TTC549 (cell line): ENCODE measurements around the gene UTS2B.

ENCODE experiments used
- FAIRE-seq: peaks from 2 replicates; lab custom pipeline; 2012; peaks lifted over from hg19 to GRCh38; lab: Jason Lieb, UNC

Gene UTS2B, protein sequence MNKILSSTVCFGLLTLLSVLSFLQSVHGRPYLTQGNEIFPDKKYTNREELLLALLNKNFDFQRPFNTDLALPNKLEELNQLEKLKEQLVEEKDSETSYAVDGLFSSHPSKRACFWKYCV

DNA sequence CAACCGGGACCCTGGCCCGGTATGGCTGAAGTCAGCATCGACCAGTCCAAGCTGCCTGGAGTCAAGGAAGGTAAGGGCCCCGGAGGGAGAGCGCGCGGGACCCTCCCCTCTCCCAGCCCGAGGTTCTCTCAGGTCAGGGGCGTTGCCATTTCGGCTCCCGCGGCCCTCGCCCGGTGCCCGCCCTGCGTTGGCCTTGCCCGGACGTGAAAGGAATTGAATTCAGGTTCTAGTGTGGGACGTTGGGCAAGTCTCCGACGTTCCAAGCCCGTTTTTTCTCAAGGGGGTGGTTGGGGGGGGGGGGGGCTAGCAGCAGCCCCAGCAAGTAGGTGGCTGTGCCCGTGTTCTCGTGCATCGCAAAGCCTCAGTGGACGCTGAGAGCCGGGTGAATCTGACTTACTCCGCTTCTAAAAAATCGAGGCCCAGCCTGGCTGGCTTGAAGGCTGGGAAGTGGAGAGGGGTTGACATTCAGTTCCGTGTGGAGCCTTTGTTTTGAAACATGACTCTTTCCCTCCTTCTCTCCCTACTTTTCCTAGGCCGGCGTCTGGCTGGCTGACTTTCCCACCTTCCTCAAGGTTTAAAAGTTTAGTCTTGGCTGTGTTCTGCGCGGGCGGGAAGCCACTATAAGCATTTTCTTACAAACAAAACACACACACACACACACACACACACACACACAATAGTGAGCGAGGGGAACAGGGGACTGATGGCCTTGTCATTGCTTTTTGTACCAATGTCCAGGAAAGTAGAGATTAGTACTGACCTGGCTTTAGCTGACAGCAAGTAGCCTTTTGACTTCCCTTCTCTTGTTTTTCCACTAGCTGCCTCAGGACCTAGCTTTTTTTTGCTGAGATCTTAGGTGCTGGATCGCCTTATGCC, at the start of gene UTS2B:
Gene UTS2B (minus strand): TSS at position 873 of the 876 bp plus-strand sequence. CDS start 48,337 bp downstream, outside the sequence.
- no peak for FAIRE-seq

DNA sequence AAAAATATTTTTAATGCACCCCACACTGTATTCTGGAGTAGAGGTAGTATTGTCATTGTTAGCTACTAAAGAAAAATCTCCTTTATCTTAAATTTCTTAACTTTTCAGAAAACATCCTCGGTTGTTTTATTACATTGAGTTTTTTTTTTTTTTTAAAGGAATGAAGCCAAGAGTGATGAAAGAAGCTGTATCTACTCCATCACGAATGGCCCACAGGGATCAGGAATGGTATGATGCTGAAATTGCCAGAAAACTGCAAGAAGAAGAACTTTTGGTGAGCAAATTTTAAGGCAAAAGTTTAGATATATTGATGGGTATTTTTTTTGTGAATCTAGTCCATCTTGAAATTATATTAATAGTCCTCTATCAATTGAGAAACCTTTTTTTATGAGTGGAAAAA, 49.7 kb upstream of the UTS2B start:
- no peak for FAIRE-seq

DNA sequence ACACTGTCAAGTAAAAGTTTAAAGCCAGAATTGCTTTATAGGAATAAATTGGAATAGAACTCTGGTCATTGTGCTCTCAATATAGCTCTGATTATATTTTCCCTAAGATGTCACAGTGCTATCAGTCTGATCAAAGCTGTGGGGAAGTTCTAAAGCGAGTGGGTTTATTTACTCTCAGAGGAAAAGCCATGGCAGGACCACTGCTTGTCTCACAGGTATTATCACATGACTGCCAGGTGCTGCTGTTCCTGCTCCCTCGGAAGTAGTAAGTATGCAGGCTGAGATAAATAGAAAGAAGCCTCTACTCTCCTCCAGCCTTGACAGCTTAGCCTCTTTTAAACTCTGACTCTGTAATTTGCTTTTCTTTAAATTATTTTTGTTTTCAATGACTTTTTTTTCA, 49.1 kb upstream of the UTS2B start:
- FAIRE-seq: no peak

DNA sequence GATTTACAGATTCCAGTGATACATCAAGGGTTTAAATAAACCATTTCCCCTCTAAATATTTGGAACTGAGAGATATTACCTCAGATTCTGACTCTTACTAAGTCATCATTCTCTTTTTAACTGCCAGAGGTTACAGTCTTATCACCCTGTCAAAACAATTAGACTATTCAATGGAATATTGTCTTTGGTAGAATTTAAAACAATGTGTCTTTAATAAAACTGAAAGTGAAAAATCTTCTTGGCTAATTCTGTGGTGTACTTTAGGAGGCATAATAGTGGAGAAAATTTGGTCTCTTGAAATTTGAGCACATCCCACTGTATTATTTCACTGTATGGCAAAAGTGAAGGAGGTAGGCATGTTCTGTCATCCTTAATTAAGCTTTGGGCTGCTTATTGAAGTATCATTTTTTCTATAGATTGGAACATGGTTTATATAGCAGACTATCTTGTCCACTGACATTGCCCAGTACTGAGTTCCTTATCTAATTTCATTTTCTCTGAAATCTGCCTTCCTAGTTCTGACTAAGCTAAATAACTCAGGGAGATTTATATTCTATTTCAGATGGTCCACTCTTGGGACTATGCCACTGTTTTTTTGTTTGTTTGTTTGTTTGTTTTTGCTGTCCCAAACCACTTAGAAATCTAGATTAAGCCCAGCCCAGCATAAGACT, 48.0 kb upstream of the UTS2B start:
- FAIRE-seq: no peak

DNA sequence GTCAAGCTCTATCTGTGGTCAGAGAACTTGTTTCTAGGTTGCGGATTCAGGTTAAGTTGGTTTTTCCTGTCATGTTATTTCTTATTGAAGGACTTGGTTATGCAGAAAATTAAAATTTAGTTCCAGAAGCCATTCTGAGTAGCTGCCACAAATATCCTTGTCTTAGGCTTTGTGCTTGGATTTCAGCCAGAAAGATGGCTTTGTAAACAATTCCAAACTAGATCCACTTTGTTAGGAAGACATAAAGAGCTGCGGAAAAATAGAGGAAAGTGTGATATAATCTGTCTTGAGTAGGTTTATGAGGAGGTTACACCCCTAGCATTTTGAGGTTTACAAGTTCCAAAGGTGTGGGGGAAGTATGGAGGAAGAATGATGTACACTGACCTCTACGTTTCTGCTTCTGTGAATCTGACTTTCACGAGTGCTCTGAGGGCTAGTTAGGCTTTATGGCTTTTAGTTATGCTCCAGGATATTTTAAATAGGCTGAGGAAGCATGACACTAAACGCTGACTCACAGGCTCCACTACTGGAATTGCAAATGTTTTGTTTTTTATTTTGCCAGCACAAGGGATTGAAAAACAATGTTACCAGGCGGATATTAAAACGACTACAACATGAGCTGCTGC, 46.3 kb upstream of the UTS2B start:
- no peak for FAIRE-seq

DNA sequence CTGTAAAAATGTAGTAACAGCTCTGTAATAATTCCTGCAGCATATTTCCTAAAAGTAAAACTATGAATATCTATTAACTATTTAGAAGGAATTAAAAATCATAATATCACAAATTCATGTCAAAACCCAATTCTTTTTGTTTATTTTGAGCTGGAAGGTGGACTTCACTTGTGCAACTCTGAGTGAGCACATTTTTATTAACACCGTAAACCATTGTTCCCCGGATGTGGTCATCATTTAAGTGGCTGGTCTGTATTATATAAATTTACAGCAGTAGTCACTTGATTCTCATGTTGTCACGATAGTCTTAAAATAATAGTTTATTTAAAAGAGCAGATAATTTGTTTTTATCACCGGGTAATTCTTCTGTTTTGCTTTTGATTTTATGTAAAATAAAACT, 43.0 kb upstream of the UTS2B start:
- no peak for FAIRE-seq

GRCh38 chr3:191372122-191372521, 41.8 kb upstream of the UTS2B start:
- no peak for FAIRE-seq

- FAIRE-seq: no peak
Measured at GRCh38 chr3:191369616-191370010, 39.3 kb upstream of the UTS2B start.

DNA sequence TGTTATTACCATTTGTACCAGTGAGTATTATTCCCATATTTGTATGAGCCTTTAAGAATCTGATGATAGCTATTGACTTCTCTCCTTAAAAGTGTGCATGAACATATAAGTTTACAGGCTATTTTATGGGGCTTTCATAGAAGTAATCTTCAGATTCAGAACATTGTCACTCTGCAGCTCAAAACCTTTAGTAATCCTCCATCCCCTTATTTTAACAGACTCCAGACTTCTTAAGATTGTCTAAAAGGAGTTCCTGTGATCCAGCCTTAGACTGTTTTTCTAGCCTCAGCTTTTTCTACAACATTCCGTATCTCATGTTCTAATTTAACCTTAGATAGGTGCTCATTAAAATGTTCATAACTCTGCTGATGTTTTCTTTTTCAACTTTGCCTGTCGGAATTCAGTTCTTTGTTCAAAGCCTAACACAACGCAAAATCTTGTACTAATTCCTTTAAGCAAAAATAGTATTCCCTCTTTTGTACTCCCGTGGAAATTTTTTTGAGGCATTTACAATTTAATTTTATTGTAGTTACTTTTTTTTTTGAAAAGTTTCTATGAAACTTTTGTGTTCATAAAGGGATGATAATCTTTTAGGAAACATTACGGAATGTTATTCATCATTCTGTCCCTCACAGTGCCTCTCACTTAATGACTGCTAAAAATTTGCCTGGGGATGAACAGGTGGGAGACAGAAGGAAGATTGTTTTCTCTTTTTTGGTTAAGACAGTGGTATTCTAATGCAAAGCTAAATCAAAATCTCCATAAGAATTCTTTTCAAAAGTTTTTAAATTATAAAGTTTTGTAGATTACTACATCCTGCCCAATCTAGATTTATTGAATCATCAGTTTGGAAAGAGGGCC, 38.7 kb upstream of the UTS2B start:
- no peak for FAIRE-seq

GRCh38 chr3:191366675-191367074, 36.3 kb upstream of the UTS2B start:
- no peak for FAIRE-seq

DNA sequence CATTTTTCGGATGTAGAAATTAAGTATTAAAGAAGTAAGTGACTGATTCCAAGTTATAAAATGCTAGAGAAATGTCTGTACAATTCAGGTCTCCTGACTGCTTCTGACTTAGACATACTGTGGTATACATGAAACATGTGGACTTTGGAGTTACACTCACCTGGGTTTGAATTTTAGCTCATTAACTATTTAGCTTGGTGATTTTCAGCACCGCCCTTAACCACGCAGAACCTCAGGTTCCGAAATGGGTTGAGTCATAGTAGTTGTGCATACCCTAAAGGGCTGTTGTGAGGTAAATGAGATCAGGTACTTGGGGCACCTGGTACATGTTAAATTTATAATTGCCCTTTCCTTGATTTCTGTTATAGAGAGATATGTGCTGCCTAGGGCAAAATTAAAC, 32.9 kb upstream of the UTS2B start:
- FAIRE-seq: no peak

GRCh38 chr3:191362524-191363090, 32.3 kb upstream of the UTS2B start:
- no peak for FAIRE-seq

DNA sequence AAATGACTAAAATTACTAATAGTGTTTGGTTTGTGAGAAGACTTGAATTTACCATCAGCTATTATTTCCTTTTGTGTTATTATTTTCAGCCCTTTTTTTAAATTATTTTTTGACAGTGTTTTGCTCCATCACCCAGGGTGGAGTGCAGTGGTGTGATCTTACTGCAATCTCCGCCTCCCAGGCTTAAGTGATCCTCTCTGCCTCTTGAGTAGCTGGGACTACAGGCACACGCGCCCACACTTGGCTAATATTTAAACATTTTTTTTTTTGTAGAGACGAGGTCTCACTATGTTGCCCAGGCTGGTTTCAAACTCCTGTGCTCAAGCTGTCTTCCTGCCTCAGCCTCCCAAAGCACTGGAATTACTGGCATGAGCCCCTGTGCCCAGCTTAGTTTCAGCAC, 31.7 kb upstream of the UTS2B start:
- FAIRE-seq: no peak

GRCh38 chr3:191361456-191361855, 31.1 kb upstream of the UTS2B start:
- FAIRE-seq: no peak

DNA sequence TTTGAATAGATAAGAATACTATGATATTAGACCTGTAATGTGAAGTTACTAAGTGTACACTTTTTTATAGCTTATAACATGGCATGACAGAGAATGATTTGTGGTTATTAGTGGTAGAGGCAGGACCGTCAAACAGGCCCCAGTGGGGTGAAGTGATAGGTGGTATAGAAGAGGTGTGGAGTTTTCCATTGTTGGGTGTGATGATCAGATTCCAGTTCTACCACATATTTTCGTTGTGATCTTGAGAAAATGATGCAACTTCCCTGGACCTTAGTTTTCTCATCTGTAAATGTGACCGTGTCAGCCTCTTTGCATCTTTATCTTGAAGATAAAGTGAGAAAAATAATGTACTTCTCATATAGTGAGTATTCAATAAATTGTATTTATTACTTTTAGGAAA, 30.3 kb upstream of the UTS2B start:
- no peak for FAIRE-seq

DNA sequence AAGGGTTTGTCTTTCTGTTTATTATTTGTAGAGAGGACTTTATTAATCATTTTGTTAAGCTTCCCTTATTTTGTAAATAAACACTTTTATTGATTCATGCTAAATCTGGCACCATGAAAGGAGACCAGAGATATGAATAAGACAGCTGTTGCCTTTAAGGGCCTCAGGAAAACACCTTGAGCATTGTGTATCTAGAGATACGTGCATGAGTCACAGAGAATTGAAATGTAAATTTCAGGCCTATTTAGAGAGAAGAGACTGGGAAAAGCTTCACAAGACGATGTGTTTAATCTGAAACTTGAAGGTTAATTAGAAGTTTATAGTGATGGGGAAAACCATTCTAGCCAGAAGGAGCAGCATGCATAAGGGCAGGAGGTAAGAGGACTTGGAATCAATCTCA, 28.6 kb upstream of the UTS2B start:
- no peak for FAIRE-seq

DNA sequence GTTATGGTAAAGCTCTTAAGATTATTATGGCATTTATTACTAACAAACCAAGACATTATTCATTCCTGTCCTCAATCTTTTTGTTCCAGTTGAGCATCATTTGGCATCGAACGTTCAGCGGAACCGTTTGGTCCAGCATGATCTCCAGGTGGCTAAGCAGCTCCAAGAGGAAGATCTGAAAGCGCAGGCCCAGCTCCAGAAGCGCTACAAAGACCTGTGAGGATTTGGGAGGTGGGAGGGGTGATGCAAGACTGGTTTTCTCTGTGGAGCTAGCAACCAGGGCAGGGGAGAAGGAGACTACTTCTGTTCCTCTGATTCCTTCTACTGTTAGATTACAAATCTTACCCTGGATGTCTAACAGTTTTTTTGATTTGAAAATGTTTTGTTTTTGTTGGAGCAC, 27.6 kb upstream of the UTS2B start:
- no peak for FAIRE-seq

- FAIRE-seq: no peak
Measured at GRCh38 chr3:191356631-191357439, 26.5 kb upstream of the UTS2B start.

DNA sequence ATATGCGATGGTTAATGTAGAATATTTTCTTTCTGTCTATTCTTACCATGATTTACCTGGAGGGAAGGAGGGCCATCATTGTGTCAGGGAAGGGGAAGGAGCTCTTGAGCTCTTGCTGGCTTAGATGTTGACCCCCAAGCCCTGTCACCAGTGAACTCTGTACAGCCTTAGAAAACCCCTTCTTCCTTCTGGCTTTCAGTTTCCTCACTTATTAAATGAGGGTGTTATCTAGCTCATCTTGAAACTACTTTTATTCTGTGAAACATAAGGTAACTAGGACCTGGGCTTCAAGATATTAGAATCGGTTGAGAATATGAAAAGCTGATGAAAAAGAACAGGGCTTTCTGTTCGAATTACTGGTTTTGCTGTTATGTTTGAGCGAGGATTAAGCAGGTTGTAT, 25.1 kb upstream of the UTS2B start:
- no peak for FAIRE-seq

DNA sequence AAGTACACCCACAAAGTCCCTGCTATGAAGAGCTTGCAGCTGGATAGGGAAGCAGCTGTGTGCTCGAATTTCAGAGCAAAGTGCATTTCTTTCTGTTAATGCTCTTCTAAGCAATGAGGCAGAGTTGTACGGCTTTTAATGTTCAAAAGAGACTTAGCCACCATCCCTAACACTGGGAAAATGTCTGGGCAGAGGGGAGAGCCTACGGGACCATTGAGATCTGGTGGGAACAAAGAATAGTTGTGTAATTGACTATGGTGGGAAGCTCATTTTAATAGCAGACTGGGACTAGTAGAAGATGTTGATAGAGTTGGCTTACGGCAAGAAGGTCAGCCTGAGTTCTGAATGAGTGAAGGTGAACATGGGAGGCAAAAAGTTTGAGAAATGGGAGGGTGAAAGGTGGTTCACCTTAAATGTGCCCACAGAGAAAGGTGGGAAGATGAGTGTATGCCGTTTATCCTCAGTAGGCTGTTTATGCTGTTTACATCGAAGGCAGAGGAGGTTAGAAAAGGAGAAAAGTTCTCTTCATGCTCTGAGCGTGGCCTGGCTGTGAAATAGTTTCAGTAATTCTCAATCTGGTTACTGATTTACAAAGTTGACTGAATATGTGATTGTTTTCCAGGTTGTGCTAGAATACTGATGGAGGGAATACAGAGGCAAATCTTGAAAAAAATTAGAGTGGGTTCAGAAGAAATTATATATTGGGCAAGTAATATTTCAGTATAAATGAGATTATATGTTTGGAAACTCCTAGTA, 22.9 kb upstream of the UTS2B start:
- FAIRE-seq: no peak
